22Rv1 (cell line): ENCODE measurements around the gene NFIA.

Experiments
- H3K27ac ChIP-seq: fragments of 450-650 bp; 2 replicates; pipeline ENCODE4 v1.5.1; 2017
- CTCF ChIP-seq: fragments of 450-650 bp; IDR thresholded peaks from 2 replicates; pipeline ENCODE4 v1.5.1; 2017; ENCODE audit warnings: mild to moderate bottlenecking
- ZFX ChIP-seq: fragments of 450-650 bp; IDR thresholded peaks from 2 replicates; pipeline ENCODE4 v1.6.1; 2017; ENCODE audit warnings: antibody characterized with exemption, borderline replicate concordance

NFIA gene

DNA sequence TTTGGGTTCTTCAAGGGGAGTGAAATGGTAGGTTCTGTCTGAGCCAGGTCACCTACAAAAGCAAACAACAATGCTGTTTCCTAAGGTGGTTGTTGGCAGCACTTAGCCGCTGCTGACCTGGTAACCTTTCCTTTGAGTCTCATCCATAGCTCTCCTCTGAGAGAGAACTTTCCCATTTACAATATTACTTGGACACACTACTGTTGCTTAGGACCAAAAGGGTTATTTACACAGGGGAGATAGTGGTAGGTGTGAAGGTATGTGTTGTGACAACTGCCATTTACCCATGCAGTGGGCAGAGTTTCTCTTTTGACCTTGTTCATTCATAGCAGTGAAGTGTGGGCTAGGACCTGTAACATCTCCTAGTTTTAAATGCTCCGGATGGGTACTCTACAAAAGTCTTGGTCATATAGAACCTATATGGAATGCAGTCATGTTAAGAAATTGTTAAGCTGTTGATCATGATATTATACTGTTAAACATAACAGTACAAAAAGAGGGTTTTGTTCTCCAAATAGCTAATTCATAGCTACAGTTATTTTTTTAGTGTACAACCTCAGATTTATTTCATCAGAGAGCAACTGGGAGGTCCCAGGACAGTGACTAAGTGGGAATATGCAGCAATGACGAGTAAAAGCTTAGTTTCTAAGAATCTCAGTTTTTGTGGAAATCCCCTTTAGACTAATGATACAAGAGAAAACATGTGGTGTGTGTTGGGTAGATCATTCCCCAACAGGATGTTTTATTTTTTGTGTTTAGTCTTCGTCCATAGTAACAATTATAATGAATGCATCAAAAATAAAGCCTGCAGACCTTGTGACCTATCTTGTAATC, 219.7 kb downstream of the NFIA start:
- no peak overlapping the region for H3K27ac ChIP-seq
- TF ChIP-seq CTCF (no peak), ZFX (no peak)

DNA sequence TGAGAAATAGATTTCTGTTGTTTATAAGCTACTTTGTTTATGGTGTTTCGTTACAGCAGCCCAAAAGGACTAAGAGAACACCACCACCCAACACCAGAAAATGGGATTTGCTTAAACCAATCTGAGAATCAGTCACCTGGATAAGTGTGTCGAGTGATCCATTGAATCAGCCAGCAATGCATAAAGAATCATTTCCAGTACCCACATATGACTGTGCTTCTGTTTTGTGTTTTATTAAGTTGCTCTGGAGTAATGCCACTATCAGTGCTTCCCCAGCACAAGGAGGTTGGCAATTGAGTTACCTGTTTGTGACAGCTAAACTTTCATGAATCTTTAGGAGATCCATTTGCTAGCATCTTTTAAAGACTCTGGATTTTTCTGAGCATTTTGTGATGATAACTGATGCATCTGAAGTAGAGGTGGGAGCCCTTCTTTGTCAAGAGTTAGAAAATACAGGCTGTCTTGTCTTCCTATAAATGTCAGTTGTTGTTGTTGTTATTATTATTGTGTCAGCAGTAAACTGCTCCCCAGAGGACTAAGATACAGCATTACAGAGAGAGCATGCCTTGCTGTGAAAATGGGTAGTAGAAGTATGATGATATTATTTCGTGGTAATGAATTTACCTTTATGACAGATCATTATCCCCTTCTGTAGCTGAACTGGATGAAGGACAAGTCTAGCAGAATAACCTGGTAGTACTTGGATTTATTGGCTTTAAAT, 225.2 kb downstream of the NFIA start:
- TF ChIP-seq CTCF, result no peak
- no peak for TF ChIP-seq ZFX
- H3K27ac ChIP-seq, result no peak overlapping the region

DNA sequence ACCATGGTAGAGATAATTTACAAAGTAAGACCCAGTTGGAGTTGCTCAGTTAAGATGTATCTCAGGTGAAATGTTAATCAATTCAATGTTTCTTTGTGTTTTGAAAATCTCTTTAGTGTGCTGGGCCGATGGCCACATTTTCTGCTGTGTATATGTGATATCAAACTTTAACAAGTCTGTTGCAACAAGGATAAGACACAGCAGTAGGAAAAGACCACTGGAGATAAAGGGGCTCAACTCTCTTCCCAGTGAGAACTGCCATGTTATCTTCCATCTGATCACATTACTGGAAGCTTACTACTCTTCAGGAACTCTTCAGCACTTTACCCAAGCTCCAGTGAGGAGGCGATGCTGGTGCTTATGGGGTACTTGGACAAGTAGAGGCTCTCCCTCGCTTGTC, 227.7 kb downstream of the NFIA start:
- TF ChIP-seq CTCF (no peak), ZFX (no peak)
- H3K27ac ChIP-seq, result no peak overlapping the region

DNA sequence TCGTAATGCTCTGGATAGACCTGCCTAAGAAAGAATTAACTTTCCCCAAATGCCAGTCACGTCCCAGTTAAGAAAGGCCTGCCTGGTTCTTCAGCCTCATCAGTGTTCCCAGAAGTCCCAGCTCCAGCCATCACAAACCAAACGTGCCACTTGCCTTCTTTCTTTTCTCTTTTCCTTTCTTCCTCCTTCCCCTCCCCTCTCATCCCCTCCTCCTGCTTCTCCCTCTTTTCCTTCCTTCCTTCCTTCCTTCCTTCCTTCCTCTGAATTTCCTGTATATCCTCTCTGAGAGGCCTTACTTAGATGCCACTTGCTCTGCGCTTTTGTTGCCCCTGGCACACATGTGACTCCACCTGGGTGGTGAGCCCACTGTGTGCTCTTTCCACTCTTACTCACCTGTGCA, 228.2 kb downstream of the NFIA start:
- no peak overlapping the region for H3K27ac ChIP-seq
- TF ChIP-seq CTCF, result no peak
- no peak for TF ChIP-seq ZFX

DNA sequence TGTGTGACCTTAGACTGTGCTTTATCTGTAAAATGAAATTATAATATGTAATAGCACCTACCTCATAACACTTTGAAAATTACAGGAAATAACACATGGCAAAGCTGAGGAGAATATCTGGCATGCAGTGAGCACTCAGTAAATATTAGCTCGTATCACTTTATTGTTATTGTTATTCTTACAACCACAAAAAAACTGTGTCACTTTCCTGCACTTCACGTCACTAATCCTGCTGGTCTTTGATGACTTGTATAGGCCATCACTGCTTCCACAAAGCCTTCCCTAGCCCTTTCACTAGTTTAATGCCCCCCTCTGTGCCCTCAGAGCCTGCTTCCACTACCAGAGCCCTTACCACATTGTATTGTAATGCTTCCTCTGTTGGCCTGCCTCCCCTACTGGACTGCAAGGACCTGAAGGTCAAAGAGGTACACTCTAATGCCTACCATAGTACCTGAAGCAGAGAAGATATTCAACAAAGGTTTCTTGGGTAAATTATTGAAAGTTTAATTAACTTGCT, 231.6 kb downstream of the NFIA start:
- TF ChIP-seq ZFX, result no peak
- no peak for TF ChIP-seq CTCF
- H3K27ac ChIP-seq, result no peak overlapping the region

- H3K27ac ChIP-seq, result no peak overlapping the region
- TF ChIP-seq CTCF (no peak), ZFX (no peak)
Observed at GRCh38 chr1:61315011-61315410, 232.7 kb downstream of the NFIA start.

DNA sequence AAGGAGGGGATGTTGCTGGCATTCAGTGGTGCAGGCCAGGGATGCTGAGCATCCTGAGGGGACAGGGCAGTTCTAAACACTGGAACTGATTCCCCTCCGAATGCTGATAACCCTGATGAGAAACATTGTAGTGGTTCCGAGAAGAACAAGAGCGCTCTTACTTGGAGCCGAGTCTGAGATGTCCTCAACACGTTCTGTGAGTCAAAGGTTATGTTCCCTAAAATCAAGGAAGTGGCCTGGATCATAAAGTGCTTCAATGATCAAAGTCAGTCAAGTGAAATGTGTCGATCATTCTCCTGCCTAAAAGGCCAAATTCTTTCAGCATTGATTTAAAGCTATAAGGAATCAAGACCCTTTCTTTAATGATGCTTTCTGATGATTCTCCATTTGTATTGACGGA, 234.1 kb downstream of the NFIA start:
- no peak for TF ChIP-seq ZFX
- TF ChIP-seq CTCF, result no peak
- no peak overlapping the region for H3K27ac ChIP-seq
